GM18867 (cell line): ENCODE results near the gene NTRK3.

Experiments used
- ATAC-seq: cut with Tn5 transposase; IDR thresholded peaks from one replicate; pipeline ENCODE4 v1.9.1; 2021; ENCODE audit warnings: mild to moderate bottlenecking, moderate library complexity; ENCODE audit not compliant: unreplicated experiment

The NTRK3 gene

DNA sequence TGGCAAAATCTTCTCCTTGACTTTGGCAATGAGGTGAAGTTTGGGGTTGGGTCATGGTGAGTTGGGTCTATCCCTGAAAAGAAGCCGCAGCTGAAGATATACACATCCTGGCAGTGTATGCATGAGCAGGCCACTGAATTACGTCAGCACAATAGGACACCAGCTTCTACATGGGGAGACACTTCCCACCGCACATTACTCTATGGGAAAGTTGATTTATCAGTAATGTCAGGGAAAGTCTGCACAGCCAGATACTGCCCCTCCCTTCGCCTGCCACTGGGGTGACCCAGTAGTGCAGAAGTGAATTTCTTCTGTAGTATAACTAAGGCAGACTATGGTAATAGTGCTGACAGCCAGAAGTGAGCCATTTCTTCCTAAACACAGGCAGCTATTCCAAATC is 245.0 kb downstream of the NTRK3 start:
- ATAC-seq, result no peak

DNA sequence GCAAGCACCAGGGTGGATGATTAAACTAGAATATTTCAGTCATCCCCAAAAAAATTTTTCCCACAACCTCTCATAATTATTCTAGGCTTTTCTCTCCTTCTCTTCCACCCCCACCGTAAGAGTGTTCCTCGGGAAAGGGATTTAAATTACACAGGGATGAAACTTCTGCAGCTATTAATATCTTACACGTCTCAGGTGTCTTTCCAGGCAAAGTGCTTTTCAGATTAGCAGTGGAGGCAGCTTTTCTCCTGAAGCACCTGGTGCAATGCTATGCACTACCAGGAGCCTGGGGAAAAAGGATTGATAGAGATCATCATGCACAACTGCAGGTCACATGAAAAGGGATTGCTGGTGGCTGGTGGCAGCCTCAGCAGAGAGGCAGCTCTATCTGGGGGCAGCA is 250.4 kb downstream of the NTRK3 start:
- no peak for ATAC-seq

GRCh38 chr15:88004399-88004798 is 252.1 kb downstream of the NTRK3 start:
- no peak for ATAC-seq

- no peak for ATAC-seq
These were observed 252.8 kb downstream of the NTRK3 start for GRCh38 chr15:88003541-88004327.

DNA sequence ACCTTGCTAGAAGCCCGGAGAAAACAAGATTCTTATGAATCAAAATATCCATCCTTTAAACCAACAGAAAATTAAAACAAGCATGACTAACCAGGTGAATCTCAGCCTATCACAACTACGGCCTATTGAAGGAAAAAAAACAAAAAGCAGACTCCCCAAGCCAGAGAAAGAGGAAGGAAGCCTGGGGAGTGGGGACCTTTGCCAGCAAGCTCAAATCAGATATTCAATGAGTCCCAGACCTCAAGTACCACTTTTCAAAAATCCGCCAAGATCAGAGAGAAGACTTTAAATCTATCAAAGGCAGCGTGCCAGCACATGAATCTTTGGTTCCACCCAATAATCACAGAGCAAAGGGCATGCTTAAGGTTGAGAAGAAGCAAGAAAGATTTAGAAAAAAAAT is 253.8 kb downstream of the NTRK3 start:
- no peak for ATAC-seq

DNA sequence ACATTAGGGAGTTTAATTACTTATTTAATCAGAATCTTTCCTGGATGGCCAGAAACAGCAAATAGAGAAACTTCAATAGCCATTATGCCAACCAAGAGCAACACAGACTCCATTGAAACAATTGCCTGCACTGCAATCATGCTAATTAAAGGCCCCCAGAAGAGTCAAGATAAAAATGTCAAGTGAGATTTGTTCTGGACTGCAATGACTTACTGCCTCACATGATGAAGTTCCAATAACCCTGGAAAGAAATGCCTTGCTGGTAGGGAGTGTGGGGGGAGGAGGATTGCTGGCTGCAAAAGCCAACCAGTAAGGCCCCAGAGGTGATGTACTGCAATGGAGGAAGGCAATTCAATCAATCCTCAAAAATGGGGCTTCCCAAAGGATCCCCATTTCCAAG is 257.9 kb downstream of the NTRK3 start:
- ATAC-seq, result no peak

DNA sequence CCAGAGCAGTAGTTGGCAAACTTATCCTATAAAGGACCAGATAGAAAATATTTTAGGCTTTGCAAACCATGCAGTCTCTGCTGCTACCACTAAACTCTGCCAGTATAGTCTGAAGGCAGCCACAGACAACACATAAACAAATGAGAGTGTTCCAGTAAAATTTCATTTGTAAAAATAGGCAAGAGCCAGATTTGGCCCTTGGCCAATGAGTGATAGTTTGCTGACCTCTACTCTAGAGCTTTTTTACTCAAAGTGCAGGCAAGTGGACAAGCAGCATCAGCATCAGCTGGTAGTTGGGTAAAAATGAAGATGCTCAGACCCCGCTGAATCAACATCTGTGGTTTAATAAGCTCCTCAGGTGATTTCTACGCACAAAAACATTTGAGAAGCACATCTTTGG is 269.8 kb downstream of the NTRK3 start:
- ATAC-seq, result no peak

- no peak for ATAC-seq
These were observed 271.1 kb downstream of the NTRK3 start for GRCh38 chr15:87985451-87985850.

GRCh38 chr15:87981969-87982368 is 274.6 kb downstream of the NTRK3 start:
- ATAC-seq, result no peak

- no peak for ATAC-seq
These were observed 278.6 kb downstream of the NTRK3 start for GRCh38 chr15:87977907-87978306.

- no peak for ATAC-seq
These were observed 280.0 kb downstream of the NTRK3 start for GRCh38 chr15:87976552-87976951.

DNA sequence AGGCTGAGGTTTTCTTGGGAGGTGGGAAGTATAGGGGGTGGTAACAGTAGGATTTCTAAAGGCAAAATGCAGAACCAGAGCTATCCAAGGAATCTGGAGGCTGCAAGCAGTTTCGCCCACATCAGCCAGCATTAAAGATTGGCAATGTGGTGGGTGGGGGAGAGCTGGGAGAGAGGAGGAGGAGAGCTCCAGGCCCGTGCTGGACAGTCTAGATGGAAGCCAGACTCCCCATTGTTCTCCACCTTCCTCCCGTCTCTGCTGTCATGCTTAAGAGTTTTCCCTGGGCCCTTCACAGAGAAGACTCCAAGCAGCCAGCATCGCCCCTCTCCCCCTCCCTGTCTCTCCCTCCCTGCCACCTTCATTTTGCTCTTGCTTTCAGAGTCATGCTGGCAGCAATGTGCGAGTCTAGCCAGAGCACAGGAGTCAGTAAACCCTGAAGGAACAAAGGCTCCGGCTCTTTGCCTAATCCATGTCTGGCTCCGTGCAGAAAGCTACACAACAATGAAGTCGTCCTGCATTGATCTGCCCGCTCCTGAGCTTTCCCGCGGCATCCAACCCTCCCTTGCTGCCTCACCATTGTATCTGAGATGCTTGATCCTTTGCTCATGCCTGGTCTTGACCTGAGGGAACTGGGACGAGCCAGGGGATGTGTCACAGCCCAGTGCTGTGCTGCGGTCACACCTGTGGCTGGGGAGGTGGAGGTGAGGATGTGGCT is 282.9 kb downstream of the NTRK3 start:
- no peak for ATAC-seq

DNA sequence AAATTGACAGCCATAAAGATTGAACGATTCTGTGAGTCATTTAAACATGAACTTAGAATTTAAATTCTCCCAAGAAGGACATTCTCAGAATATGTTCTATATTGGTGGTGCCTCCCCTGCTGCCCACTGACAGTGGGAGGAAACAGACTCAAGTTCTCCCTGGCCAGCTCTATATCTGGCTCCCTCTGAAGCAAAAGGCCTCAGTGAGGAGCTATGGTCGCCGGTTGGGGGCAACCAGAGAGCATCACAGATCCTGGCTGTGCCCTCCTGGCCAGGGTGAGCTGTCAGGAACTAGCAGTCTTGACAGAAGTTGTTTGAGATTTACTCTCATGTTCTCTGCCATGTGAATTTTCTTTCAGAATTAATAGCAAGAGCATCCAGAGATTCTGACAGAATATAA is 285.5 kb downstream of the NTRK3 start:
- no peak for ATAC-seq

DNA sequence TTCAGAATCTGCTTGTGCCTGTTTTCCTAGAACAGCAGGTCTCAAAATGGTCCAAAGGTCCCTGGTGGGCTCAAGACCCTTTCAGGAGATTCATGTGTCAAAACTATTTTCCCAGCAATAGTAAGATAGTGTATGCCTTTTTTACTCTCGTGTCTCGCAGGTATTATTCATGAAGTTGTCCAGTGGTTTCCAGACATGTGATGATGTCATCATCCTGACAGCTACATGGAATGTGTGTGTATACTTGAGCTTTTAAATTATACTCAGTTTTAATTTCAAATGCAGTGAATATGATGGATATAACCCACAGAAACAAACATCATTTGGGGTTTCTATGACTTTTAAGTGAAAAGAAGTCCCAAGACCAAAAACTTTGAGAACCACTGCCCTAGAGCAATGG is 288.6 kb downstream of the NTRK3 start:
- no peak for ATAC-seq

DNA sequence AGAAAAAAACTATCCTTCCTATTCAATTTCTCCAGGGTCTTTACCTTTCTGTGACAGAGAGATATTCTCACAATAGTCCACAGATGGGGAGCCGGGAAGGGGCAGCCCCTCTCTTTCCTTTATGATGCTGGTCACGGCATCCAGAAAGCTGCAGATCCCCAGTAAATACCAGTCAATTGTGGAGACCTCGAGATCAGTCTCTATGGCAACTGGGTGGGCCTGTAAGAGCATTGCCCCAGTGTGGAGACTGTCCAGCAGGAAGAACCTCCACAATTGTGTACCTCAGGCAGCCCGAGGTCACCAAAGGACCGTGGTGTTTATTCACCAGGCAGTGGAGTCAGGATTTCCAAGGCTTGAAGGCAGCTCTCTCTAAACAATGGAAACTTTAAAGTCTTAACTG is 291.2 kb downstream of the NTRK3 start:
- no peak for ATAC-seq

- ATAC-seq, result no peak
These were observed 294.1 kb downstream of the NTRK3 start for GRCh38 chr15:87962428-87962827.

DNA sequence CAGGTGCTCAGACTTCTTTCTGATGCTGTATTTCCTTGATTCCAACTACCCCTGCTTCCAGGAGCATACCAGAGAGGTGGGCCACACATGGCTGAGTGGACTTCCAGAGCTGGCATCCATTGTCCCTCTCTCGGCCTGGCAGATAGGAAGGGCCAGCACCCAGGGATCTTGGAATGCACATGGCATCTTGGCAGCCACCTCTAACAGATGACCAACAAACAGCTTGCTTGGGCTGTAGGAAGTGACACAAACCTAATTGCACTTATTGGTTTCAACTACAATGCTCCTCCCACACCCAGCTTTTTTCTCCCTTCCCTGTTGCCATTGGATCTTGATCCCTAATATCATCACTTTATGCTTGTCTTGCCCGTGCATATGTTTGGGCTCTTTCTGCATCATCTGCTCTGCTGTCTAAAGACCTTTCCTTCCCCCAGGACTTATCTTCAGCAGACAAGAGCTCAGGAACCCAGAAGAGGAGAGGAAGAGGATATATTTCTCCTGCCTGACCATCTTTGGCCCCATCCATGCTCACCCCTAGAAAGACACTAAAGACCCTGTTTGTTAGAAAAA is 294.6 kb downstream of the NTRK3 start:
- ATAC-seq, result no peak

DNA sequence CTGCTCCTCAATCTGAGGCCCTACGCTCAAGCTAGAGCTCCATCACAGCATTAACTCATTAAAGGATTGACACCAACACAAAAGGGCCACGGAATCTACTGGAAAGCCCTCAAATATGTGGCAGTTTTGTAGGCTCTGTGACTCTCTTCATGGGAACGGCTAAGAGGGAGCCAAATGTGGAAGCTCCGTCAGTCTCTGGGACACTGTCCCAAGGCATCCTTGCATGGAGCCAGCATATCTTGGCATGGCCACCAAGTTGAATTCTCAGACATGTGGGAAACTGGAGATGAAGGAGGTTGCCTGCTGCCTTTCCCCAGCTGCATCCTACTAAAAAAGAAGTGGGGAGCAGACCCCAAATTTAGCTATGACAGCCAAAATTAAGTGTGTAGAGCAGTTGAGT is 296.9 kb downstream of the NTRK3 start:
- no peak for ATAC-seq

- ATAC-seq, result no peak
These were observed 297.5 kb downstream of the NTRK3 start for GRCh38 chr15:87959080-87959479.

DNA sequence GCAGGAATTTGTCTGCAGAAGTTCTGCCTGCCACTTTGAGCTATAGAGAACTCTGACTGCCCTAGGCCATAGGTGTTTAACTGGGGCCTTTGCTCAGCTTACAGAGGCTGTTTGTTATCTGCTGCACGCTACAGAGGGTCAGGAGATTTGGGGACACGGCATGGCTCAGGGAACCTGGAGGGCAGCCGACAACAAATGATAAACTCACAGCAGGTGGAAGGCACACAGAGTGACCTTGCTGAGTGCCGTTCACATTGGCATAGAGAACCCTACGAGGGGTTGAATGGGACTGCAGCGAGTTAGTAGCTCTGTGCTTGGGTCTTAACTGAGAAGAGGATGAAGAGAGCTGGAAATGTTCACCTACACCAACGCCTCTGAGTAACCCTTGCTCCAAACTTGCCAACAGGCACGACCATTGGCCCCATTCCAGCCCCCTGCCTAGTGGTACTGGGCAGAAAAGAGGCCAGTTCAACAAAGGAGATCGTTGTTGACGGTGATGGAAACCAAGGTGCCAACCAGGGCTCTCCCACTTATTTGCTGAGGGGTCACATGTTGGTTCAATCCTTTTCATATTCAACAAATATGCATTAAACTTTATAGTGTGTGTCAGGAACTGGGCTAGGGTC is 301.1 kb downstream of the NTRK3 start:
- ATAC-seq, result no peak

DNA sequence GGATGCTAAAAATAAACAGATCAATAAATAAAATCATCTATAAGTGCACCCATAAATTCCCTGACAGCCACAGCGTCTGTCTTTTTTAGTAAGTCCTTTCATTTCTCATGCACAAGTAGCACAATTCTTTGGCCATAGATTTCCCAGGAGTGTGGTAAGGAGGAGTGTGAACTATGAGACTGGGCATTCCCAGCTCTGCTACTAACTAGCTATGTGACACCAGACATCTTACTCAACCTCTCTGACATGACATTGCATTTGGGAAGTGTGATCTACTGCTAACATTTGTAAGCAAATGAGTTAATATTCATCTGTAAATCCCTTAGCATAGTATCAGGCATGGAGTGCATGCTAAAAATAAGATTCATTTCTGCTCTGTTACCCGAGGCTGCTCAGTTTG is 301.7 kb downstream of the NTRK3 start:
- ATAC-seq, result no peak
